Measurements from ENCODE around the gene TEAD3. TPM values are rescaled to one million over a fixed set of nuclear protein-coding genes. Genes with fewer than 3 reads are reported as not detected.
A peak's percentile ranks its signal among the peaks of the same experiment; 100 is the strongest.
"Not testable (repeated sequence)": the region's sequence is repeated elsewhere in the genome, so short reads cannot be mapped to it uniquely, and the experiment has no call there.

The TEAD3 gene
- total RNA-seq, 2 donors from 2014 or later = 1.5 to 2.4 TPM

DNA sequence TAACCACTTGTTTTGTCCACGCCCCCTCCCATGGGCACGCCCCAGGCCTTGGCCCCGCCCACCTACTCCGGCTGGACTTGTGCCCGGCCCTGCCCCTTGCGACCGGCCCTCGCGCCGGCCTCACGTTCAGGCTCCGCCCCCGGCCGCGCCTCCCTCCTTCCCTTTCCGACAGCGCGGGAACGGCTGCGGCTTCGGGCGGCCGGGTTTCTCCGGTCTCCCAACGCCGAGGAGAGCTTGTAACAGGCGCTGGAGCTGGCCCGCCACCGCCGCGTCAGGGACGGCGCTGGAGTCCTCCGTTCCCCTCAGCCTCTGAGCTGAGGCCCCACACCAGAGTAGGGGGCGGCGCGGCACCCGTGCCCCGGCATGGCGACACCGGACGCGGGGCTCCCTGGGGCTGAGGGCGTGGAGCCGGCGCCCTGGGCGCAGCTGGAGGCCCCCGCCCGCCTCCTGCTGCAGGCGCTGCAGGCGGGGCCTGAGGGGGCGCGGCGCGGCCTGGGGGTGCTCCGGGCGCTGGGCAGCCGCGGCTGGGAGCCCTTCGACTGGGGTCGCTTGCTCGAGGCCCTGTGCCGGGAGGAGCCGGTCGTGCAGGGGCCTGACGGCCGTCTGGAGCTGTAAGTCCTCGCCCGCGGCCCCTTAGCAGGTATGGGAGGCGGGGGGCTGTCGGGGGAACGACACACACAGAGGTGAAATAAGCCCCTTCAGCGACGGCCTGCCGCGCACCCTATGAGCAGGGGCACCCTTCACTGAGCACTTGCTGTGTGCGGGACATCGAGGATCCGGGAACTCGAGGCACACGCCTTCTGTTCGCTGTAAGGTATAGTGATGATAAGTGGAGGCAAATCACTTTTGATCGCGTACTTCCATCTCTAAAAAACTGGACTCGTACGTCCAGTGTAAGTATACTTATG, 44.4 kb downstream of the TEAD3 start, which contains the start of gene FANCE:
Gene FANCE (plus strand): TSS at position 156 of the 908 bp plus-strand sequence. CDS start 208 bp downstream, at position 364.
- Mint-ChIP-seq H3K36me3 (peaks cover 15 to 24% of the 10 kb centered on the region in 2 donors), H3K9me3 (no peaks in the 10 kb centered on the region), H3K27ac (no peak within 1 kb of the TSS)
- peak; percentile 87 to 91 for ATAC-seq
- peak; percentile 95 to 98 for DNase-seq (ENCODE audit: low spot score in 2 of 2)

DNA sequence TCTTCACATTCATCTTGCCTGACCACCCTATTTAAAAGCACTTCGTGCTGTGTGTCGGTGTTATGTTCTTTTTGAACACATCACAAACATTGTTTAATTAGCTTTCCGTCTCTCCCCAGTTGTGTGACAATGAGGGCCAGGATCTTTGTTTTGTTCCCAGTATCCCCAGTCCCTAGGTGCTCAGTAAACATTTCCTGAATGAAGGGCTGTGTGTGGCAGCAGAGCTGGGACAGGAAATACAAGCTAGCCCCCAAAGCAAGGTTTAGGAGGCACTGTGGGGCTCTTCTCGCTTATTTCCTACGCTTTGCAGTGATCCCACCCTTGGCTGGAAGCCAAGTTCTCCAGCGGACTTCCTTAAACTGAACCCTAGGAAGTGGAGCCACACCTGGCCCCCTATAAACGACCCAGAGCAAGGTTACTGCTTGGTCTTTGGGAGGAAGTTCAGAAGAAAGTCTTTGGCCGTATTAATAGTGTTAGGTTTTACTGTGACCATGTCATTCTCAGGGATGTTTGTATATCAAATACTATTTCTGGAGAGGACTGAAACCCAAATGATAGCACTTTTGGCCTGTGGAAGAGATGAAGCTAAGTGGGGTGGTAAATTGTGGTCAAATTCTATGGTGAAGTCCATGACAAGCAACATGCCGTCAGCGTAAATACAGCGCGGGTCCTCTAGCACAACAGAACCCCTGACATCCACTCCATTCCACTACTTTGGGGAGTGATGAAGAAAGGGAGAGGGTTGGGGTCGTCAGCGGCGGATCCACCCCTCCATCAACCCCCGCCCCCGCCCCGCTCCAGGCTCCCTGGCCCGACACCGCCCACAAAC, 45.3 kb downstream of the TEAD3 start:
- no peaks in the 10 kb centered on the region for H3K9me3 Mint-ChIP-seq
- H3K27ac Mint-ChIP-seq = no peak overlapping the region
- H3K36me3 Mint-ChIP-seq = peaks cover 15 to 24% of the 10 kb centered on the region in 2 donors
- ATAC-seq = no peak
- no peak for DNase-seq (ENCODE audit: low spot score in 2 of 2)

GRCh38 chr6:35449287-35449881, 47.5 kb downstream of the TEAD3 start:
- Mint-ChIP-seq H3K36me3 (peaks cover 3 to 6% of the 10 kb centered on the region in 2 donors), H3K9me3 (no peaks in the 10 kb centered on the region), H3K27ac (no peak overlapping the region)
- DNase-seq (ENCODE audit: low spot score in 2 of 2) (no peak), ATAC-seq (peak; percentile 60 to 65)

- no peak for ATAC-seq
- peaks cover 0 to 4% of the 10 kb centered on the region in 2 donors for H3K36me3 Mint-ChIP-seq
- no peak for DNase-seq (ENCODE audit: low spot score in 2 of 2)
- no peak overlapping the region for H3K27ac Mint-ChIP-seq
- H3K9me3 Mint-ChIP-seq = no peaks in the 10 kb centered on the region
These were observed 48.7 kb downstream of the TEAD3 start for GRCh38 chr6:35448191-35448590.

- no peak for DNase-seq (ENCODE audit: low spot score in 2 of 2)
- Mint-ChIP-seq H3K27ac (no peak overlapping the region), H3K36me3 (no peaks in the 10 kb centered on the region), H3K9me3 (no peaks in the 10 kb centered on the region)
- peak; percentile 21 to 33 for ATAC-seq
These were observed 51.2 kb downstream of the TEAD3 start for GRCh38 chr6:35445691-35446090.

DNA sequence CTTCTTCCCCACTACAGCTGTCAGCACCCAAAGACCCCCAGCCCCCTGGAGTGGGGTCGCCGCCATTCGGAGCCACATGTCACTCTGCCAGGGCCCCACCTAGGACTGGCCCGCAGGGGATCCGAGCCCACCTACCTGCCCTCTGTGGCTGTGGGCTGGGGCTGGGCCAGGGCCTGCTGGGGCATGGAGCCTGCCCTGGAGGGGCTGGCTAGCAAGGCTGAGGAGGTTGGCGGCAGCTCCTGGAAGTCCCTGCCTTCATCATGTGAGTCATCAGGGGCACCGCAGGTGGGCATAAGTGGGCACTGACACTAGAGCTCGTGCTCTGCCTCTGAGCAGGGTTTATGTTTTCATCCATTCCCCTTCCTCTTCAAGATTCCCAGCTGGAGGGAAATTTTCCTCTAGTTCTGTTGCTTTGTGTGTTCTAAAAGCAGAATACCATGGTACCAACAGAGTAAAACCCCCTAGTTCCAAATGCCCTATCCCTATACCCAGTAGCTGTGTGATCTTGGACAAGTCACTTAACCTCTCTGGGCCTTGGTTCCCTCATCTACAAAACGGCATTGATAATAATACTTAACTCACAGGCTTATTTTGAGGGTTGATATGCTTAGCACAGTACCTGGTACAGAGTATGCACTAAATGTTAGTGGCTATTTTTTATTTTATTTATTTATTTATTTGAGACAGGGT, 53.4 kb downstream of the TEAD3 start:
- no peak for DNase-seq (ENCODE audit: low spot score in 2 of 2)
- no peaks in the 10 kb centered on the region for H3K36me3 Mint-ChIP-seq
- no peaks in the 10 kb centered on the region for H3K9me3 Mint-ChIP-seq

GRCh38 chr6:35442693-35443092, 54.2 kb downstream of the TEAD3 start:
- ATAC-seq (no peak), DNase-seq (ENCODE audit: low spot score in 2 of 2) (no peak)
- no peak overlapping the region for H3K27ac Mint-ChIP-seq
- H3K9me3 Mint-ChIP-seq = no peaks in the 10 kb centered on the region
- H3K36me3 Mint-ChIP-seq = no peaks in the 10 kb centered on the region

More for the DNA sequence above, 53.4 kb downstream of the TEAD3 start:
- no peak for ATAC-seq
- H3K27ac Mint-ChIP-seq = no peak overlapping the region

- Mint-ChIP-seq H3K27ac (no peak overlapping the region), H3K9me3 (no peaks in the 10 kb centered on the region), H3K36me3 (no peaks in the 10 kb centered on the region)
- ATAC-seq = no peak
- DNase-seq (ENCODE audit: low spot score in 2 of 2) = no peak
These were observed 55.2 kb downstream of the TEAD3 start for GRCh38 chr6:35441642-35442041.

- DNase-seq (ENCODE audit: low spot score in 2 of 2) (no peak), ATAC-seq (no peak)
- Mint-ChIP-seq H3K36me3 (no peaks in the 10 kb centered on the region), H3K9me3 (no peaks in the 10 kb centered on the region), H3K27ac (no peak overlapping the region)
These were observed 55.7 kb downstream of the TEAD3 start for GRCh38 chr6:35441205-35441604.

DNA sequence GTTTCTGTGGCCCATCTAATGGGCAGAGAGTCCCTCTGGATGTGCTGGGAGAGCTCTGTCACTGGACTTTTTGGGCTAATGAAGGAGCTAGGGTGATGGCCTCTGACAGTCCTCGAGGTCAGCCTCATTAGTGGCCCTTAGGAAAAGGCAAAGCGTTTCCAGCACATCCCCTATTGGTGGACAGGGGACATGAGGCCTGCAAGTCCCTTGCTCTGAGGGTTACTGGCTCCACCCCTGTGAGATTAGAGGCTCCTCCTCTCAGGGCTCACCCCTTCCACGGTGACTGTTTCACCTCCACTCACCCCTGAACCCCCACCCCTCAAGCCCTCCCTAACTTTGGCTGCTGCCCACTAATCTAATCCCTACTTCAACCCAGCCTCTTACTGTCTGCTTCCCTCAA, 57.6 kb downstream of the TEAD3 start:
- Mint-ChIP-seq H3K27ac (no peak overlapping the region), H3K9me3 (no peaks in the 10 kb centered on the region), H3K36me3 (no peaks in the 10 kb centered on the region)
- ATAC-seq (no peak), DNase-seq (ENCODE audit: low spot score in 2 of 2) (no peak)

GRCh38 chr6:35438378-35439065, 58.4 kb downstream of the TEAD3 start:
- not testable (repeated sequence) for DNase-seq (ENCODE audit: low spot score in 2 of 2); H3K27ac Mint-ChIP-seq; H3K36me3 Mint-ChIP-seq; ATAC-seq; H3K9me3 Mint-ChIP-seq

- Mint-ChIP-seq H3K36me3 (no peaks in the 10 kb centered on the region), H3K9me3 (no peaks in the 10 kb centered on the region), H3K27ac (no peak overlapping the region)
- no peak for DNase-seq (ENCODE audit: low spot score in 2 of 2)
- peak in 1 of 2 donors; percentile 34 for ATAC-seq
These were observed 60.6 kb downstream of the TEAD3 start for GRCh38 chr6:35436071-35436857.

GRCh38 chr6:35435074-35435837, 61.6 kb downstream of the TEAD3 start:
- H3K27ac Mint-ChIP-seq = no peak overlapping the region
- H3K36me3 Mint-ChIP-seq = no peaks in the 10 kb centered on the region
- peak in 1 of 2 donors; percentile 24 for ATAC-seq
- no peaks in the 10 kb centered on the region for H3K9me3 Mint-ChIP-seq
- no peak for DNase-seq (ENCODE audit: low spot score in 2 of 2)

DNA sequence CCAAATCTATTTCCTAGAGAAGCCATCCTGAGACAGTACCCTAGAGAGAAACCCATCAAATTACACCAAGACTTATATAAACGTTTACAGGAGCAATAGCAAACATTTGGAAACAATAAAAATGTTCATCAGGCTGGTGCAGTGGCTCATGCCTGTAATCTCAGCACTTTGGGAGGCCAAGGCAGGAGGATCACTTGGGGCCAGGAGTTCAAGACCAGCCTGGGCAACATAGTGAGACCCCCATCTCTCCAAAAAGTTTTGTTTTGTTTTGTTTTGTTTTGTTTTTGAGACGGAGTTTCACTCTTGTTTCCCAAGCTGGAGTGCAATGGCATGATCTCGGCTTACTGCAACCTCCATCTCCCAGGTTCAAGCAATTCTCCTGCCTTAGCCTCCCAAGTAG, 64.2 kb downstream of the TEAD3 start:
- not testable (repeated sequence) for H3K27ac Mint-ChIP-seq
- H3K9me3 Mint-ChIP-seq = peaks cover 0 to 14% of the 10 kb centered on the region in 2 donors

More for the DNA sequence above, 64.2 kb downstream of the TEAD3 start:
- not testable (repeated sequence) for DNase-seq (ENCODE audit: low spot score in 2 of 2); ATAC-seq
- peaks cover 16 to 20% of the 10 kb centered on the region in 2 donors for H3K36me3 Mint-ChIP-seq
